OCI-LY1 (cell line): ENCODE measurements around the gene SLC12A7.

Source experiments
- CTCF ChIP-seq: fragments of 200-600 bp; sonication (generic), shearing (Covaris generic); IDR thresholded peaks from 2 replicates; pipeline ENCODE4 v1.5.1; 2017; ENCODE audit warnings: mild to moderate bottlenecking, antibody characterized with exemption, low read length, moderate library complexity, mixed read lengths
- EZH2 ChIP-seq: fragments of 200-600 bp; sonication (generic), shearing (Covaris generic); IDR thresholded peaks from 2 replicates; pipeline ENCODE4 v1.8.0; 2017; ENCODE audit warnings: borderline replicate concordance, mixed run types, mild to moderate bottlenecking, antibody characterized with exemption, low read length, moderate library complexity, mixed read lengths

GRCh38 chr5:1077491-1078020, 34.3 kb downstream of the SLC12A7 start:
- TF ChIP-seq CTCF (no peak), EZH2 (no peak)
